Amniotic stem cell (primary cell): ENCODE results near the gene PAK1IP1.
"Not testable (repeated sequence)": the region's sequence is repeated elsewhere in the genome, so short reads cannot be mapped to it uniquely, and the experiment has no call there.

ENCODE experiments used
- DNase-seq: peaks from one replicate; lab custom pipeline; 2025; lab: John Stamatoyannopoulos, UW

The PAK1IP1 gene

GRCh38 chr6:10743515-10743914, 48.7 kb downstream of the PAK1IP1 start:
- no peak for DNase-seq

GRCh38 chr6:10745116-10745515, 50.3 kb downstream of the PAK1IP1 start:
- no peak for DNase-seq

- DNase-seq, result no peak
Observed at GRCh38 chr6:10746915-10747250, 52.1 kb downstream of the PAK1IP1 start.

GRCh38 chr6:10747251-10747972, 52.6 kb downstream of the PAK1IP1 start, which contains the start of gene TMEM14B:
Gene TMEM14B, plus strand, starts transcription at chr6:10747805. Its CDS starts 1,441 bp downstream, at chr6:10749246.
- peak; percentile 88 for DNase-seq

- no peak for DNase-seq
Observed at GRCh38 chr6:10749734-10750133, 55.0 kb downstream of the PAK1IP1 start.

DNA sequence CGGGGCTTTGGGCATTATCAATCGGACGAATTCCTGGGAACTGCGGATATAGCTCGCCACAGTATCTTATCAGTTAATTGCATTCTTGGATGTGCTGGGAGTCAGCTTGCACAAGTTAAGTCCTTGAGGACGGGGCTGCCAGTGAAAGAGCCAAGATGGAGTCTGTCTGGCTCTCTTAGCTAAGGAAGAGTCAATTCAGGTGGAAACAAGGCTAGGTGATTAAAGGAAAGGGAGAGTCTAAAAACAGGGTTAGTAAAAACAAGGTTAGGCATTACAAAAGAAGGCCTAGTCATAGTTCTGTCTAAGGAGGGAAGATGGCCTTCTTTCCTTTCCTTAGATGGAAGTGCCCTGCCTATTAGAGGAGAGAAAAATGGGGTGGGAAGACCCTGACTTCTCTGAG, 55.8 kb downstream of the PAK1IP1 start:
- not testable (repeated sequence) for DNase-seq

GRCh38 chr6:10751757-10752156, 57.0 kb downstream of the PAK1IP1 start:
- DNase-seq, result not testable (repeated sequence)

DNA sequence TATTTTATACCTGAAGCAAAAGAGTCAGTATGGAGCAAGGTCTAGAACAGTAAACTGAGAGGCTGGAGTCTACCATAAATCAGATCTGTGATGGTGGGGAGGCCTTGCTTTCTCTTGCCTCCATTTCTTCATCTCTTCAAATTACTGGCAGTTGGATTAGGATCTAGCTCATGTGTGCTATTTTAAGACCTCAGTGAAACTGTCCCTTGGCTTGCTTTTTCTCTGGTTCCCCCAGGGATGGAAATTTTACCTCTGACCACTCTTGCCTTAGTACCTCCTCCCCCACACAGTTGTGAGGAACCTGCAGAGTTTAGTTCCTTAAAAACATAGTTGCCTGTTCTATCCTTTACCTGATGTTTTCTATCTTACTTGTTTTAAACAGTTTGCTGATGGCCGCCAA, 61.3 kb downstream of the PAK1IP1 start:
- DNase-seq, result no peak
